ENCODE data around the gene SH2B3. TPM values are rescaled to one million over a fixed set of nuclear protein-coding genes. Genes with fewer than 3 reads are reported as not detected.

The SH2B3 gene
- total RNA-seq, 1 donor from 2014 or later = 21.8 TPM

DNA sequence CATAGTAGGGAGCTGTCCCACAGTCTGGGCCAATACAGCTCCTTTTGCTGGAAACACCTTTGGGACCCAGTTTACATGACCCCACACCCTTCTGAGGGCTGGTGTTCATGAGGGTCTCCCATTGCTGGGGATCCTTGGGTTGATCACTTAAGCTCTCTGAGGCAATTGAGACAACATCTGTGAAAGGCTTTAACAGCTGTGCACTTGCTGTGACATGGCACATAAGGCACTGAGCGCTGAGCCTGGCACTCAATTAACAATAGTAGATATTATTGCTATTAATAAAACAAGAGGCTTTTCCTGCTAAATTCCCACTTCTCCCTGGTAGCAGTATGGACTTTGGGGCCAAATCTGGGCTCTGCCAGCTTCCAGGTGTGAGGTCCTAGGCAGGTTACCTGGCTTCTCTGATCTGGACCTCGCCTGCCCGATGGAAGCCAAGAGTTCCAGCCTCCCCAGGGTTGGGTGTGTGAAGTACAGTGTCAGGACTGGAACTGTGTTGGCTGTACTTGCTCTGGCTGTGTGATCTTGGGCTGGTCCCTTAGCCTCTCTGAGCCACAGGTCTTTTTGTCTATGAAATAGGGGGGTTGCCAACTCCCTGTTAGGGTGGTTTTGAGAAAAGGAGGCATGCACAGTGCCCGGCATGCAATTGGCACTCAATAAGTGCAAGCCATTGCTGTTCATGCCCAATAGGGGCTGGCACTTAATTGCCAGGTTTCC, 3.1 kb downstream of the SH2B3 start:
- no peak for DNase-seq (ENCODE audit: low spot score)

DNA sequence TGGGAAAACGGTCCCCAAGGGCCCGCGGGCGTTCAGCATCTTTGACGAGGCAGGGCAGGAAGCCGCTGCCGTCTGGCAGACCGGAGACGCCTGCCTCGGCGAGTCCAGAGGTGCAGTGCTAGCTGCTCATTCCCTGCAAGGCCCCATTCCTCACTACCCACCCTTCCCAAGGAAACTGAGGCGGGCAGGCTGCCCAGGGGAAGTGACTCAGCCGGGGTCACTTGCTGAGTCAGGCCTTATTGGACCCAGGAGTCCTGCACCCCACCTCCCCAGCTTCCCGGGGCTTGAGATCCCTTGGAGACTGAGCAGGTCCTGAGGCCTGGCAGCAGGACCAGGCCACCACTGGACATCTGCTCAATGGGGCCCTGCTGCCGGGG, 3.7 kb downstream of the SH2B3 start:
- DNase-seq (ENCODE audit: low spot score) = no peak

DNA sequence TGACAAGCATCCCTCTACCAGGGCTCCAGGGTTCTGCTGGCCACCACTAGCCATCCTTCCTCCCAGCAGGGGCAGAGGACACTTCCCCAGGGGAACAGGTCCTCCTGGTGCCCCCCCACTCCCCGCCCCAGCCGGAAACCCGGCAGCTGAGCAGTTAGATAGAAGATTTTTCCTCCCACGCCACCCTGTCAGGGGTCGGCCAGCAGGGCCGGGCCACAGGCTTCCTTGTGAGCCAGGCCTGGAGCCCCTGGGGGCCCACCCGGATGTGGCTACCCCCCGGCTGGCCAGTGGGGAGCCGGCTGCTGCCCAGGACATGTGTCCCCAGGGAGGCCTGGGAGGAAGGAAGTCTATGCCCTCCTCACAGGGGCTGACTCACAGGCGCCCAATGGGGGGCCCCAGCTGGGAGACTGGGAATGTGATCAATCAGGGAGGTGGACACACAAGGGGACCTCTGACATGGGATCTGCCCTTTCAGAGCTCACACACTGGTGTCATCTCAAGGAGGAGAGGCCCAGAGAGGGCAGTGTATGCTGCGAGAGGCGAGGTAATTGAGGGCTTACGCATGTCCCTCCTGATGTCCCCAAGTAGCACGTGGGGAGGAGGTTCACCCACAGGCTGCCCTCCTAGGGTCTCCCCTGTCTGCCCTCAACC, 4.2 kb downstream of the SH2B3 start:
- peak; percentile 47 for DNase-seq (ENCODE audit: low spot score)

DNA sequence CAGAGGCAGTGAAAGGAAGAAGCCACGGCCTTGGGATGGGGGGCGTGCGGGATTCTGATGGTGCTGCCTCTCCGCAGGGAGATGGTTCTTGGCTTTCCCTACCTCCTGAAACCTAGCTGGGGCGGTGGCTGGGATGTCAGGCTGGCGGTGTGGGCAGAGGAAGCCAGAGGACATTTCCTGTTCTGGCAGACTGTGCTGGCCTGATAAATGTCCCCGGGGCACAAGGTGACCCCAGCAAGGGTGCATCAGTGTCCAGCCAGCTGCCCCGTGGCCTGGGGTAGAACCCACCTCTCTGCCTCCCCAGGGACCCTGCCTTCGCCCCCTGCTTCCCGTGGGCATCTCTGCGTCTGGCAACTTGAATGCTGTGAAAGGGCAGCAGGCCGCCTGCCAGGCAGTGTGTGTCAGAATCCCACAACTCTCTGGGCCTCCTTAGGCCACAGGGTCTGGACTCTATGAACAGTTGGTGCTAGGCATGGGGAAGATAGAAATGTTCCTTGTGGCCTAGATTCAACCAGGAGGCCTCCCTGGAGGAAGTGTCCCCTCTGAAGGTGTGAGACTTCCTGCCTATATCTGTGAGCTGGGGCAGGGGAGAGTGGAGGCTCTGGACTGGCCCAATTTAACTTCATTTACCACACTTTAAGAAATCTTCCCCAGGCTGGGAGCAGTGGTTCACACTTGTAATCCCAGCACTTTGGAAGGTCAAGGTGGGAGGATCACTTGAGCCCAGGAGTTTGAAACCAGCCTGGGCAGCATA, 4.9 kb downstream of the SH2B3 start:
- no peak for DNase-seq (ENCODE audit: low spot score)

DNA sequence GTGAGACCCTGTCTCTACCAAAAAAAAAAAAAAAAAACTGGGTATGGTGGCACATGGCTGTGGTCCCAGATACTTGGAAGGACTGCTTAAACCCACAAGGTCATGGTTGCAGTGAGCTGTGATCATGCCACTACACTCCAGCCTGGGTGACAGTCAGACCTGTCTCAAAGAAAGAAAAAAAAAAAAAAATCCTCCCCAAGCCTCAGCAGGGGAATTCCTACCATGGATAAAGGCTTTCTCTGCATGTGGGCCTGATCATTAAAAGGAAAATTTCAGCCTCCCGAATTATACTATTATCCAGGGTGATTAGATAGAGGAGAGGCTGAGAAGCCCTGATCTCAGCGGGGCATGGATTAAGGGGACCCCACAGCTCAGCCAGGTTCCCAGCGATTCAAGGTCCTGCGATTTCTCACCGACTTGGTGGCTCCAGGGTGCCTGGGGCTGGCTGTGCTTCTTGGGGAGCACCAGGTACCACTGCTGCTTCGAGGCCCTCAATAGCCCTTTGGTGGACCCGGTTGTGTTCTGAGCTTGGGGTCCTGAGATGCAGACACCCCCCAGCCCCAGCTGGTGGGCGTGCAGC, 5.6 kb downstream of the SH2B3 start:
- no peak for DNase-seq (ENCODE audit: low spot score)

DNA sequence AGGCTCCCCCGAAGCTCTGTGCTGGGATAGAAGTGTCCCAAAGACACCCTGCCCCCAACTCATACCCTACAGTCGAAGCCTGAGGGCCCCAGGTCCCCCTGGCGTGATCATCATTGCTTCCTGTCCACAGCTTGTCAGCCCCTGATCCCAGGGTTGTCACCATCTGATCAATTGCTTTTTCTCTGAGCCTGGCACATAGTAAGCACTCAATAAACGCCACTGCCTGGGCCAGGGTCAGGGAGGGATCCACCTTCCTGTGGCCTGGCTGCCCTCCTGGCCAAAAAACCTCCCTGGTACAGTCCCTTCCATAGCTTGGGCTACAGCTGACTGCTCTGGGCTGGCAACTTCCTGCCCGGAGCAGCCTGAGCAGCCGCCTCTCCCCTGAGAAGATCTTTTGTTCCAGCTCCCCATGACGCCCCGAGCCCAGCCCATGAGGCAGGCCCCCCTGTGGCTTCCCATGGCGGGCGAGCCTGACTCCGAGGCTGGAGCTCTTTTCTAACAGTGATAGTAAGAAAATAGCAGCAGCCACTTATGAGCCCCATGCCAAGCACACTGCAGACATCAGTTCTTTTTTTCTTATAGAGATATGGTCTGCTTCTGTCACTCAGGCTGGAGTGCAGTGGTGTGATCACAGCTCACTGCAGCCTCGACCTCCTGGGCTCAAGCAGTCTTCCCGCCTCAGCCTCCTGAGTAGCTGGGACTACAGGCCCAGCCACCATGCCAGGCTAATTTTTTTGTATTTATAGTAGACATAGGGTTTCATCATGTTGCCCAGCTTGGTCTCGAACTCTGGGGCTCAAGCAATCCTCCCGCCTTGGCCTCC, 6.5 kb downstream of the SH2B3 start:
- DNase-seq (ENCODE audit: low spot score) = no peak

DNA sequence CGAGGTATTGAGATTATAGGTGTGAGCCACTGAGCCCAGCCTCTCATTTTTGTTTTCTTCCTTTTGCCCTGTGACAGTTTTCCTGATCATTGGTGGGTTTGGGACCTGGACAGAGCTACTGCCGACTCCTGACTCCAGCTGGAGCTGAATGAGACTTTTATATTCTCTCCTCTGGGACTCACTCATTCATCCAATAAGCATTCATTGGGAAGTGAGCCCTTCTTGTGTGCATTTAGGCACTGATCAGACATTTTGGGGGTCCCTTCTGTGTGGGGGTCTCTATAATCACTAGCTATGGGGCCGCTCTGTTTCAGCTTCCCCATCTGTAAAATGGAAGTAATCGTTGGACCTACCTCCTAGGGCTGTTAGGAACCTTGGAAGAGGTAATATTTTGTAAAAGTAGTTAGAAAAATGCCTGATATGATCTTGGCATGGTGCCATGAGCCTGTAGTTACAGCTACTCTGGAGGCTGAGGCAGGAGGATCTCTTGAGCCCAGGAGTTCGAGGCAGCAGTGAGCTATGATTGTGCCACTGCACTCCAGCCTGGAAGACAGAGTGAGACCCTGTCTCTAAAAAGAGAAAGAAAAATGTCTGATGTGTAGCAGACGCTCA, 7.2 kb downstream of the SH2B3 start:
- no peak for DNase-seq (ENCODE audit: low spot score)

DNA sequence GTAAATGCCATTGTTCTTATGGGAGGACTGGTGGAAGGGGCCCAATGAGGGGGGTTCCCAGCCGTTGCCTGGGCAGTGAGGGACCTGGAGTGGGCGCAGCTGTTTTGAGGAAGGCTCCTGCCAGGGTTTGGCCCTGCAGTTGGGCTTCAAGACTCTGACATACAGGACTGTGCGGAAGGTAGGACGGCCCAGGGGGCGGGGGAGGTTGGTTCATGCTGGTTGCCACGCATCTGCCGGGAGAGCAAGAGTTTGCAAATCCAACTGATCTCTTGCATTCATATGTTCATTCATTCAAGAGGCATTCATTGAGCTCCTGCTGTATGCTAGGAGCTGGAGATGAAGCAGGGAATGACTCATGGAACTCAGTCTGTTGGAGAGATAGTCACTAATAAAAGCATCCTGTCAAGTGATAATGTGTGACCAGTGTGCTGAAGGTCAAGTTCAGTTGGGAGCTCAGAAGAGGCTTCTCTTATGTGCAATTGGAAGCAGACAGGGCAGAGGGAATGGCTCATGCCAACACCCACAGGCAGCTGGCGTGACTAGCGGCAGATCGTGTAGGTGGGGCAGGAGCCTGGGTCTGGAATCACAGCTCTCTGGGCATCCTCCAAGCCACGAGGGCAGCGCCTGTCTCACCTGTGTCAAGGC, 7.8 kb downstream of the SH2B3 start:
- no peak for DNase-seq (ENCODE audit: low spot score)

DNA sequence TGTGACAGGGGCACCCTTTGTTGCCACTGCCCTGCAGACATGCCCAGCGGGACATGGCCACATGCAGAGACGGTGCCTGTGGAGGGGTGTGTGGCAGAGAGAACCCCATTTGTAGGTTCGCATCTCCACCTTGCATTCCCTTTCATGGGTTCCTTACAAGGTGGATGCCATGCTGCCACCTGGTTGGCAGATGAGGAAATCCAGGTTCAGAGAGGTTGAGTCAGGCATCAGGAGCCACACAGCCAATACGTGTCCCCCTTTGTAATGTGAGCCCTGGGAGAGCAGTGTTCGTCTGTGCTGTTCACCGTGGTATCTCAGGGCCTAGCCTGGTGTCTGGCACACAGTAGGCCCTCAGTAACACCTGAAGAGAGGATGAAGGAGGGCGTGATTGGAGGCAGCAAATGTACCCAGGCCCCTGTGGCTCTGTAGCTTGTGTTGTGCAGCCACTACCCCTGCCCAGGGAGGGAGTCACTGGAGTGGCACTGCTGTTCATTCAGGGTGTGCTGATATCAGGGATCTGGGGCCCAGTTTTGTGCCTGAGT, 9.1 kb downstream of the SH2B3 start:
- no peak for DNase-seq (ENCODE audit: low spot score)

DNA sequence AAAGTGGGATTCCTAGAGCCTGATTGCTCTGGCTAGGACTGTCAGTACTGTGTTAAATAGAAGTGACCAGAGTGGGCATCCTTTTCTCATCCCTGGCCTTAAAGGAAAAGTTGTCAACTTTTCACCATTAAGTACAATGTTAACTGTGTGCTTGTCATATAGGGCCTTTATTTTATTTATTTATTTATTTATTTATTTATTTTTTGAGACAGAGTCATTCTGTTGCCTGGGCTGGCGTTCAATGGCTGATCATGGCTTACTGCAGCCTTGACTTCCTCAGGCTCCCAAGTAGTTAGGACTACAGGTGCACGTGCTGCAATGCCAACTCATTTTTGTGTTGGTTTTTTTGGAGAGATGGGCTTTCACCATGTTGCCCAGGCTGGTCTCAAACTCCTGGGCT, 11.6 kb downstream of the SH2B3 start:
- no peak for DNase-seq (ENCODE audit: low spot score)

DNA sequence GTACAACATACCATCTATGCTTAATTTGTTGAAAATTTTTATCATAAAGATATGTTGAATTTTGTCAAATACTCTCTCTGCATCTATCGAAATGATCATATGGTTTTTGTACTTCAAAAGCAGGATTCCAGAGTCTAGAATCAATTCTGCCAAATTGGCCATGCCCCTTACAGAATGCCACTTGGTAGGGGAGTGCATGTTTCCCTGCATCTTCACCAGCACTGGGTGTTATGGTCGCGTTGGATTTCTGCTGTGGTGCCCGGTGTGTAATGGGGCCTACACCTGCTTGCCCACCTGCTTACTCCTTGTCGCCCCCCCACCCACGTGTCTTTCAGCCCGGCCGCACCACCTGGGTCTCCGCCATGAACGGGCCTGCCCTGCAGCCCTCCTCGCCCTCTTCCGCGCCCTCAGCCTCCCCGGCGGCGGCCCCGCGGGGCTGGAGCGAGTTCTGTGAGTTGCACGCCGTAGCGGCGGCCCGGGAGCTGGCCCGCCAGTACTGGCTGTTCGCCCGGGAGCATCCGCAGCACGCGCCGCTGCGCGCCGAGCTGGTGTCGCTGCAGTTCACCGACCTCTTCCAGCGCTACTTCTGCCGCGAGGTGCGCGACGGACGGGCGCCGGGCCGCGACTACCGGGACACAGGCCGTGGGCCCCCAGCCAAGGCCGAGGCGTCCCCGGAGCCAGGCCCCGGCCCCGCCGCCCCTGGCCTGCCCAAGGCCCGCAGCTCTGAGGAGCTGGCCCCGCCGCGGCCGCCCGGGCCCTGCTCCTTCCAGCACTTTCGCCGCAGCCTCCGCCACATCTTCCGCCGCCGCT, 12.3 kb downstream of the SH2B3 start:
- DNase-seq (ENCODE audit: low spot score) = no peak

DNA sequence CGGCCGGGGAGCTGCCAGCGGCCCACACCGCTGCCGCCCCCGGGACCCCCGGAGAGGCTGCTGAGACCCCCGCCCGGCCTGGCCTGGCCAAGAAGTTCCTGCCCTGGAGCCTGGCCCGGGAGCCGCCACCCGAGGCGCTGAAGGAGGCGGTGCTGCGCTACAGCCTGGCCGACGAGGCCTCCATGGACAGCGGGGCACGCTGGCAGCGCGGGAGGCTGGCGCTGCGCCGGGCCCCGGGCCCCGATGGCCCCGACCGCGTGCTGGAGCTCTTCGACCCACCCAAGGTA, 12.8 kb downstream of the SH2B3 start:
- DNase-seq (ENCODE audit: low spot score) = no peak

DNA sequence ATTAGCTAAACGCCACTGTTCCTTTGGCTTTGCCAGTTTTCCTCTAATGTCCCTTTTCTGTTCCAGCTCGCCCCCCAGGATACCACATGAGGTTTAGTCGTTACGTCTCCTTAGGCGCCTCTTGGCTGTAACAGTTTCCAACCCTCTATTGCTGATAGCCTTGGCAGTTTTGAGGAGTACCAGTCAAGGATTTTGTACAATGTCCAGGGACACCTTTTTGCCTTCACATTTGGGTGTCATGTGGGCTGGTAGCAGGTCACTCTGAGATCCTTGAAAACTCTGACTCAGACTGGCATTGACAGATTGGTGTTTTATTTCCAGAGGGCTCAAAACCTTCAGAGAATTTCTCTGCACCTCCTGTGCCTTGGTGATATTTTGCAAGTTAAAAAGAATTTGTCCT, 14.1 kb downstream of the SH2B3 start:
- no peak for DNase-seq (ENCODE audit: low spot score)

DNA sequence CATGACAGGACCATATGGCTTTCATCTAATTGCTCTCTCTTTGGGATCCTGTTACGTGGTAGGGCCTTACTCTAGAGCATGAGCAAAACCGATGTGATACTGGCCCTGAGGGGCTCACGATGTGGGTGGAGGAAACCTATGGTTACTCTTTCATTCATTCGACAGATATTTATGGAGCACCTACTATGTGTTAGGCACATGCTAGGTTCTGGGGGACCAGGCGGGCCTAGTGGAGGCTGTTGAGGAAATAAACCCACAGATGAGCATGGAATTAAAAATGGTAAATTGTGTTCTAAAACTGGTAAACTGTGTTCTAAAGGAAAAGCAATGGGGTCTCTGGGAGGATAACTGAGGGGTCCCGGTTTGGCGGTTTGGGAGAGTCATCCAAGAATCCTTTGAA, 14.8 kb downstream of the SH2B3 start:
- no peak for DNase-seq (ENCODE audit: low spot score)

DNA sequence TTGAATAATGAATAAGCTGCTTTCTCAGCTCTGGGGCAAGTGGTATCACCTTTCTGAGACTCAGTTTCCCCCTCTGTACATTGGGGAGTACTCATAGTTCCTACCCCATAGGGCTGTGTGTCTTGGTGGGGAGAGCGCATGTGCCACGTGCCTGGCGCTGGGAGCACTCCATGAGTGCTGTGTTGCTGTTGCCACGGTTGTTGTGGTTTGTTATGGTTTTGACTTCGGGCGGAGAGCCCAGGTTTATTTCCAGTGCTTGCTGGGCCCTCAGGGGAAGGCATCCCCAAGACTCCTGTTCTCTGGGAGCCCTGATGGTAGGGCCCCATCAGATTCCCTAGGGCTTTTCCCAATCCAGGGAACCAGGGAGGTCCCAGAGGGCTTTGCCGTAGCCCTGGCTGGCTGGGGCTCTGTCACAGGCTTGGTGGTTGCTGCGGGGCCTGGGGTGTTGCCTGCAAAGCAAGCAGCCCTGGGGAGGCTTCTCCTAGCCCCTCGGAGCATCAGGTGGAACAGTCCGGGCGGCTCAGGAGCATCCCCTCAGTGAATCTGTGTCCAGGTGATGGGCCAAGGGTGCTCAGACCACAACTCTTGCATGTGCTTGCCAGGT, 18.6 kb downstream of the SH2B3 start:
- DNase-seq (ENCODE audit: low spot score) = no peak

DNA sequence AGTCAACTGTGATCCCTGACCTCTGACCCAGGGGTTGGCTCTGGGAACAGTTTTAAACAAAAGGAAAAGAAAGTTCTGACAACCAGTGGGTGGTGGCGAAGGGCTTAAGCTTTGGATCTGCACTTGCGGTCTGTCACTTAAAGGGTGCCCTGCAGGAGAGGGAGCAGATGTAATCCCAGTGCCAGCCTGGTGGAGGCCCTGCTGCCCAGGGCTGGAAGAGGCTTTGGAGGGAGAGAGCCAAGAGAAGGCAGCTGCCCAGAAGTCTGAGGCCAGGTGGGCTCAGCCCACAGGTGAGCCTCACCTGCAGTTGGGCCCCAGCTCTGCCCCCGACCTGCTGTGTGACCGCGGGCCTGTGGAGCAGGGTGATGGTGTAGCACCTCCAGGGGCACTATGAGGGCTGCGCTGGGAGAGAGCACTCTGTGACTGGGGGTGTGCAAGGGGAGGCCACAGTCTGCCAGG, 19.1 kb downstream of the SH2B3 start:
- DNase-seq (ENCODE audit: low spot score) = no peak

DNA sequence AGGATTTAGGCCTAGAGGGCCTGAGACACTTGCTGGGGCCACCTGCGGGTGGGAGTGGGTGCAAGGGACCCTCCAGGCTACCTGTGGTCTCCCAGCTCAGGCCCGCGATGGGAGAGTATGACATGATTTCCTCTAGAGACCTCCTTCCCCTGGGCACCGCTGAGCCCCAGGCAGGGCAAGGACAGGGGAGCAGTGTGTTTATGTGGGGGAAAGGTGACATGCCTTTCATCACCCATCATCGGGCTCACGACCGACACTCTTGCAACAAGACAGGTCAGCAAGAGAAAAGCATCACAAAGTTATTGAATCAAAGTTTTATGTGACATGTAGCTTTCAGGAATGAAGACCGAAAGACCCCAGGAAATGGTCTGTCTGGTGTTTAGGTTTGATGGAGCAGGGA, 19.9 kb downstream of the SH2B3 start:
- DNase-seq (ENCODE audit: low spot score) = no peak

DNA sequence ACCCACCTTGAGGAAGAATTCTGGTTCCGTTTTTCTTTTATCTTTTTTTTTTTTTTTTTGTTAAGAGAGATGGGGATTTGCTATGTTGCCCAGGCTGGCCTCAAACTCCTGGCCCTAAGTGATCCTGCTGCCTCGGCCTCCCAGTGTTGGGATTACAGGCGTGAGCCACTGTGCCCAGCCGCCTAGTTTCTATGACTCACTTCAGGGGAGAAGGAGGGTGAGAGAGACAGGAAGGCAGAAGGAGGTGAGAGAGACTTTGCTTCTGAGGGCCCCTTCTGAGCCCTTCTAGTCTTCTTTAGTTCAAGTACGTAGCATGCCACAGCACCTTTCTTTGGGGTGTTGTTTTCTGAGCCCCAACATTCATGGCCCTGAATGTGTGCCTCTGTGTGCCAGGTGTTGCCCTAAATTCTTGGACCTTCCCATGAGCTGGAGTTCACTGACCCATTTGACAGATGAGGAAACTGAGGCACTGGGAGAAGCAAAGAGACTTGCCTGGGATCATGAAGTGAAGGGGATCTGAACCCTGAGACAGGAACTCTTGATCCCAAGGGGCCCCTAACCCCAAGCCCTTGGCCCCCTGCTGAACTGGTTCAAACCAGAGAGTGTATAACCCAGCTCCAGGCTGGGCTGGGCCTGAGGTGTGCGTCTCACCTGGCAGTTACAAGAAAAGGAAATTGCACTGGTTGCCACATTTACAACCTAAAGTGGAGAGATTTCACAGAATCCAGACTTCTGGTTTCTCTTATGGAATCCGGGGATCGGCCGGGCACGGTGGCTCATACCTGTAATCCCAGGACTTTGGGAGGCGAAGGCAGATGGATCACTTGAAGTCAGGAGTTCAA, 20.8 kb downstream of the SH2B3 start:
- DNase-seq (ENCODE audit: low spot score) = no peak
